Brain microvascular endothelial cell (primary cell): ENCODE data around the gene CACNG7.

Source experiments
- DNase-seq: peaks from one replicate; pipeline ENCODE4 v3.0.0-alpha.2; 2020
- H3K27ac ChIP-seq: fragments of 250-450 bp; sonication (Bioruptor Pico); 2 replicates; pipeline ENCODE4 v1.5.1; 2020; ENCODE audit warnings: mild to moderate bottlenecking, moderate library complexity
- H3K27me3 ChIP-seq: fragments of 250-450 bp; sonication (Bioruptor Pico); replicated peaks from 2 replicates; pipeline ENCODE4 v1.5.1; 2020; ENCODE audit warnings: mild to moderate bottlenecking
- H3K36me3 ChIP-seq: fragments of 250-450 bp; sonication (Bioruptor Pico); replicated peaks from 2 replicates; pipeline ENCODE4 v1.5.1; 2020; ENCODE audit warnings: mild to moderate bottlenecking
- H3K4me3 ChIP-seq: 2 replicates; pipeline ENCODE4 v1.5.1; 2011; ENCODE audit warnings: low read depth, mild to moderate bottlenecking, control low read depth, low read length, moderate library complexity
- in situ Hi-C: cut with HindIII; loops from 2 replicates; pipeline ENCODE4 v1.10.0; 2017; ENCODE audit warnings: low sequenced_read_pairs, low pct_ligation_motif_present
- TF ChIP-seq, protein P1 (sequence below): IDR thresholded peaks from 2 replicates; pipeline ENCODE4 v1.5.1; 2011; ENCODE audit warnings: low read depth, mild to moderate bottlenecking, moderate library complexity, low read length, control low read depth, inconsistent platforms; ENCODE audit errors: missing control alignments

The CACNG7 gene

GRCh38 chr19:53898166-53898565, 10.9 kb upstream of the CACNG7 start:
- H3K27me3 ChIP-seq = peaks cover 4% of the 10 kb centered on the region
- in situ Hi-C loops = no loop called here
- no peak overlapping the region for H3K4me3 ChIP-seq

DNA sequence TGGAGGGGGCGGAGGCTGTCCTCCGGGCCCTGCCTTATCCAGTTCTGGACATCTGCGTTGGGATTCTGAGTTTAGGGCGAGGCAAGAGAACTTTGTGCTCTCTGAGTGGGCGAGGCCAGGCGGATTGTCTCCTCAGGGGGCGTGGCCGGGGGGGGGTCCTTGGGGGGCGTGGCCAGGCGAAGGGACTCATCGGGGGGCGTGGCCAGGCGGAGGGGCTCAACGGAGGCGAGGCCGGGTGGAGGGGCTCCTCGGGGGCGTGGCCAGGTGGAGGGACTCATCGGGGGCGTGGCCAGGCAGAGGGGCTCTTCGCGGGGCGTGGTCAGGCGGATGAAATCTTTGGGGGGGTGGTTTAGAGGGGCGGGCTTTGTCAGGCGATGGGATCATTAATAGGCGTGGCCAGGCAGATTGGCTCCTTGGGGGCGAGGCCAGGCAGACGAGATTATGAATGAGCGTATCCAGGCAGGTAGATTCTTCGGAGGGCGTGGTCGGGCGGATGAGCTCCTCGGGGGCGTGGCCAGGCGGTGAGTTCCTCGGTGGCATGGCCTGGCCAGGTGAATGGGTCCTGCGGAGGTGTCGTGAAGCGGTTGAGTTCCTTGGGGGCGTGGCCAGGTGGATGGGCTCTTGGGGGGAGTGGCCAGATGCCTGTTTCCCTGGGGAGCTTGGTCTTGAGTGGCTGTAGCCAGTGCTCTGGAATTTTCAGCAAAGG, 10.3 kb upstream of the CACNG7 start:
- H3K4me3 ChIP-seq = no peak overlapping the region
- in situ Hi-C loops = no loop called here
- TF ChIP-seq, protein P1, sequence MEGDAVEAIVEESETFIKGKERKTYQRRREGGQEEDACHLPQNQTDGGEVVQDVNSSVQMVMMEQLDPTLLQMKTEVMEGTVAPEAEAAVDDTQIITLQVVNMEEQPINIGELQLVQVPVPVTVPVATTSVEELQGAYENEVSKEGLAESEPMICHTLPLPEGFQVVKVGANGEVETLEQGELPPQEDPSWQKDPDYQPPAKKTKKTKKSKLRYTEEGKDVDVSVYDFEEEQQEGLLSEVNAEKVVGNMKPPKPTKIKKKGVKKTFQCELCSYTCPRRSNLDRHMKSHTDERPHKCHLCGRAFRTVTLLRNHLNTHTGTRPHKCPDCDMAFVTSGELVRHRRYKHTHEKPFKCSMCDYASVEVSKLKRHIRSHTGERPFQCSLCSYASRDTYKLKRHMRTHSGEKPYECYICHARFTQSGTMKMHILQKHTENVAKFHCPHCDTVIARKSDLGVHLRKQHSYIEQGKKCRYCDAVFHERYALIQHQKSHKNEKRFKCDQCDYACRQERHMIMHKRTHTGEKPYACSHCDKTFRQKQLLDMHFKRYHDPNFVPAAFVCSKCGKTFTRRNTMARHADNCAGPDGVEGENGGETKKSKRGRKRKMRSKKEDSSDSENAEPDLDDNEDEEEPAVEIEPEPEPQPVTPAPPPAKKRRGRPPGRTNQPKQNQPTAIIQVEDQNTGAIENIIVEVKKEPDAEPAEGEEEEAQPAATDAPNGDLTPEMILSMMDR = no peak
- no peak overlapping the region for H3K27ac ChIP-seq
- no peaks in the 10 kb centered on the region for H3K36me3 ChIP-seq
- peaks cover 4% of the 10 kb centered on the region for H3K27me3 ChIP-seq
- no peak for DNase-seq

More at GRCh38 chr19:53898166-53898565, 10.9 kb upstream of the CACNG7 start:
- TF ChIP-seq, protein P1 = no peak
- DNase-seq = no peak
- H3K27ac ChIP-seq = no peak overlapping the region
- H3K36me3 ChIP-seq = no peaks in the 10 kb centered on the region

DNA sequence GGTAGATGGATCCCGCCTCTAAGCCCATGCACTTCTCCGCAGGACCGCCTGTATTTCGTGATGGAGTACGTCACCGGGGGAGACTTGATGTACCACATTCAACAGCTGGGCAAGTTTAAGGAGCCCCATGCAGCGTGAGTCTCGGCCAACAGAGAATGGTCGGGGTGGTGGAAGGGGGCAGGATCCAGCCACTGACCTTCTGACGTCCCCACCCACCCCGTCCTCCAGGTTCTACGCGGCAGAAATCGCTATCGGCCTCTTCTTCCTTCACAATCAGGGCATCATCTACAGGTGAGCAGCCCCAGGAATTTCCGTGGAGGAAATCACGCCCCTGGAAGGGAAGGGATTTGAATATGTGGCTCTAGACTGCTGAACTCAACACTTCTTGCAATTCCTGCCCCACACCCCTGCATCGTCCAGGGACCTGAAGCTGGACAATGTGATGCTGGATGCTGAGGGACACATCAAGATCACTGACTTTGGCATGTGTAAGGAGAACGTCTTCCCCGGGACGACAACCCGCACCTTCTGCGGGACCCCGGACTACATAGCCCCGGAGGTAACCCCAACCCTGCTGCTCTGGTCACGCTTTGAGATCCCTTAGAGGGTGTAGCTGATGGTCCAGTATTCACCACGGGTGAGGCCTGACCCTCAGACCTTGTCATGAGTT, 8.8 kb upstream of the CACNG7 start:
- Histone ChIP-seq H3K4me3 (no peak overlapping the region), H3K36me3 (no peaks in the 10 kb centered on the region), H3K27me3 (peaks cover 4% of the 10 kb centered on the region), H3K27ac (no peak overlapping the region)
- TF ChIP-seq, protein P1 = no peak
- in situ Hi-C loops = no loop called here
- DNase-seq = no peak

- Histone ChIP-seq H3K36me3 (no peaks in the 10 kb centered on the region), H3K27ac (no peak overlapping the region), H3K4me3 (no peak overlapping the region), H3K27me3 (peaks cover 8% of the 10 kb centered on the region)
- TF ChIP-seq, protein P1 = no peak
- no peak for DNase-seq
- in situ Hi-C loops = no loop called here
Measured at GRCh38 chr19:53903055-53903680, 5.9 kb upstream of the CACNG7 start.

DNA sequence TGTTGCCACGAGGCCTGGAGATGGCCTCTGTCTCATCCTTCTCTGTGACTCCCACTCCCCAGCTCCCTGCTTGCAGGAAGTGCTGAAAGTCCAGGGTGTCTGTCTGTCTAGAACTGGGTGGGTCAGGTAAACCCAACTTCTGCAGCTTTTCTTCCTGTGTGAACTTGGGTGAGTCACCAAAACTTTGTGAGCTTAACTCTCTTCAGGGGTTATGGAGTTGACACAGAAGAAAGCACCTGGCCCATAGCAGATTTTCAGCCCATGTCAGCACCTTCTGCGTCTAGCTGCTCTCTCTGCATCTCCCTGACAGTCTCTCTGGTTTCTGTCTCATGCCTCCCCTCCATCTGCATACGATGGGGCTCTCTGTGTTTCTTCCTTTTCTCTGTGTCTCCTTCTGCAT, 4.2 kb upstream of the CACNG7 start:
- Histone ChIP-seq H3K4me3 (no peak overlapping the region), H3K27ac (no peak overlapping the region), H3K36me3 (no peaks in the 10 kb centered on the region), H3K27me3 (peaks cover 21% of the 10 kb centered on the region)
- TF ChIP-seq, protein P1 = no peak
- in situ Hi-C loops = no loop called here
- DNase-seq = no peak
